Progenitor cell of endocrine pancreas (in vitro differentiated cells): Measurements from ENCODE around the gene CDH4. TPM values are rescaled to one million over a fixed set of nuclear protein-coding genes. Genes with fewer than 3 reads are reported as not detected.

Experiments used
- DNase-seq: peaks from one replicate; pipeline ENCODE4 v3.0.0; 2021; ENCODE audit warnings: low spot score; ENCODE audit not compliant: unreplicated experiment
- H3K27ac Mint-ChIP-seq: 2 replicates; pipeline ENCODE4 v1.8.0; 2021; ENCODE audit warnings: mild to moderate bottlenecking, moderate library complexity, mixed read lengths
- H3K27me3 Mint-ChIP-seq: 2 replicates; pipeline ENCODE4 v1.8.0; 2021; ENCODE audit warnings: mixed read lengths
- H3K36me3 Mint-ChIP-seq: 2 replicates; pipeline ENCODE4 v1.8.0; 2022; ENCODE audit warnings: mixed read lengths; ENCODE audit not compliant: insufficient read depth
- H3K4me1 Mint-ChIP-seq: 2 replicates; pipeline ENCODE4 v1.8.0; 2021; ENCODE audit warnings: low read depth, mixed read lengths
- H3K4me3 Mint-ChIP-seq: 2 replicates; pipeline ENCODE4 v1.8.0; 2021; ENCODE audit warnings: low read depth, mild to moderate bottlenecking, moderate library complexity, mixed read lengths
- H3K9me3 Mint-ChIP-seq: 2 replicates; pipeline ENCODE4 v1.8.0; 2021; ENCODE audit warnings: low read depth, mixed read lengths
- total RNA-seq: library from RNA; stranded (reverse); gene quantifications from 2 replicates; pipeline ENCODE4 v1.2.1, GENCODE V29; 2021
- TF ChIP-seq, protein P1 (sequence below): fragments of 200-600 bp; sonication (generic); IDR thresholded peaks from one replicate; pipeline ENCODE4 v1.5.0; 2021; ENCODE audit warnings: antibody characterized with exemption, mild to moderate bottlenecking; ENCODE audit not compliant: unreplicated experiment

CDH4 gene
- total RNA-seq, 1 donor from 2014 or later, result 0.43 TPM

DNA sequence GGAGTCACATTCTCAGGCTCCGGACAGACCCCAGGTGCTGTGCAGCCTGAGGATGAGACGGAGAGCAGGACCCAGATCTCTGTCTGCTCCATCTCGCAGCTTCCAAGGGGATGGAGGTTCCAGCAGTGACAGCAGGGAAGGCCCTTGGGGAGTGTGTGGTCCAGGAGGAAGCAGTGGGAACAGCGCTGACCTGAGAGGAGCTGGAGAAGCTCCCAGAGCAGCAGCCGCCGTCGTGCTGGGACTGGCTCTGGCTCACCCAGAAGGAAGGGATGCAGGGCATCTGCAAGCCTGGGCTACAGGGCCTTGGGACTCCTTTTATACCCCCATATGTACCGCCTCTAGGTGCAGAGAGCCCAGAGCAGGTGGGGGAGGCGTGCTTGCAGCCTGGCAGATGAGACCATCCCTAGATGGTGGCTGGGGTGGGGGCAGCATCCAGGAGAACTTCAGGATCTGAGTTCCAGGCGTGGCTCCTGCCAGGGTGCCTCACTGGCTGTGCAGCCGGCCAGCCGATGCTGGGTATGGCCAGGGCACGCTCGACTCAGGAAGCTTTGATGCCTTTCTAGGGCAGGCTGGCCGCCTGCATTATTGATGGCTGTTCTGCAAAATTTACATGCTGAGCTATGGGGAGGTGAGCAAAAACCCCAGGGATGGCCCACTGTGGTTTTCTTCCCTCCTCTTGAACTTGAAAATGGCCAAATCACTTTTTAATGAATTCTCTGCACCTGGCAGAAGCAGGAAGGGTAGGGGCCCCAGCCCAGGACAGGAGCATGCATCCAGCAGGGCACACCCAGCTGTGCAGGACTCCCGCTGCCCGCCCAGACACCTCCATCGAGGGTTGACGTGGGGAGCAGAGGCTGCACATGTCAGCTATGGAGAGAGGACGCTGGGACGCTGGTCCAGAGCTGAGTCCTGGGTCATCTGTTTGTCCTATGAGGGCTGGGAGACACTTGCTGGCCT is 634.0 kb downstream of the CDH4 start:
- TF ChIP-seq, protein P1, sequence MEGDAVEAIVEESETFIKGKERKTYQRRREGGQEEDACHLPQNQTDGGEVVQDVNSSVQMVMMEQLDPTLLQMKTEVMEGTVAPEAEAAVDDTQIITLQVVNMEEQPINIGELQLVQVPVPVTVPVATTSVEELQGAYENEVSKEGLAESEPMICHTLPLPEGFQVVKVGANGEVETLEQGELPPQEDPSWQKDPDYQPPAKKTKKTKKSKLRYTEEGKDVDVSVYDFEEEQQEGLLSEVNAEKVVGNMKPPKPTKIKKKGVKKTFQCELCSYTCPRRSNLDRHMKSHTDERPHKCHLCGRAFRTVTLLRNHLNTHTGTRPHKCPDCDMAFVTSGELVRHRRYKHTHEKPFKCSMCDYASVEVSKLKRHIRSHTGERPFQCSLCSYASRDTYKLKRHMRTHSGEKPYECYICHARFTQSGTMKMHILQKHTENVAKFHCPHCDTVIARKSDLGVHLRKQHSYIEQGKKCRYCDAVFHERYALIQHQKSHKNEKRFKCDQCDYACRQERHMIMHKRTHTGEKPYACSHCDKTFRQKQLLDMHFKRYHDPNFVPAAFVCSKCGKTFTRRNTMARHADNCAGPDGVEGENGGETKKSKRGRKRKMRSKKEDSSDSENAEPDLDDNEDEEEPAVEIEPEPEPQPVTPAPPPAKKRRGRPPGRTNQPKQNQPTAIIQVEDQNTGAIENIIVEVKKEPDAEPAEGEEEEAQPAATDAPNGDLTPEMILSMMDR, result no peak
- DNase-seq, result no peak
- Mint-ChIP-seq H3K9me3 (peaks cover 13% of the 10 kb centered on the region), H3K4me1 (no peaks in the 10 kb centered on the region), H3K4me3 (no peak overlapping the region), H3K36me3 (no peaks in the 10 kb centered on the region), H3K27ac (no peak overlapping the region), H3K27me3 (peaks cover 15% of the 10 kb centered on the region)

DNA sequence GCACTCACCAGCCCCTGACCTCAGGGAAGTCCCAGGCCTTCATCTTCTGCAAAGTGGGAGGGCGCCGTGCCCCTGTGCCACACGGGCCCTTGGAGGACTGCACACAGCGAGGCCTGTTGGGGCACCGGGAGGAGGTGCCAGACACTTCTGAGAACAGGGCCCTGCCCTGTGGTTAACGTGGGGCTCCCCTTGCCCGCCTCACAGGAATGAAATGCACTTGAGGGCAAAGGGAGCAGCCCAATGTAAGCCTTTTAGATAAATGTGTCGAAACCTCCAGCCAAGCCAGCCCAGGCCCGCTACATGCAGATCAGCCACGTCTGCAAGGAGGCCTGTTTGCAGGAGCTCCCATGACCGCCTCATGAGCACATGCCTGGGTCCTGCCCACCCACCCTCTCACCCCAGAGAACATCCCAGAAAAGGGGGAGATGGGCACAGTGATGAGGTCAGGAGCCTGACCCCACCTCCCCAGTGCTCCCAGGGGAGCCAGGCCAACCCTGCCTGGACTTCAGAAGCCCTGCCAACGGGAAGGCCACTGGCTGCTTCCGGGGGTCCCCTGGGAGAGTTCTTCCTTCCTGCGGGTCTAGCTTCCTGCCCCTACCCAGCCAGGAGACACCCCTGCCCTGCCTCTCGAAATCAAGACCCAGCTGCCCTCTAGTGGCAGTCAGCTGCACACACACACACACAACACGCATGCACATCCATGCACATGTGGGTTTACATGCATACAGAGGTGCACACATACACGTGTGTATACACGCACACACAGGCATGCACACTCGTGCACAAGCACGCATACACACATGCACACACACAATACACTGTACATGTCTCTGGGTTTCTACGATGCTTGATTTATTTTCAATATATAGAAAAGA is 634.9 kb downstream of the CDH4 start:
- H3K9me3 Mint-ChIP-seq, result peaks cover 13% of the 10 kb centered on the region
- H3K36me3 Mint-ChIP-seq, result no peaks in the 10 kb centered on the region
- peaks cover 15% of the 10 kb centered on the region for H3K27me3 Mint-ChIP-seq
- TF ChIP-seq, protein P1, result peak; percentile 84
- H3K27ac Mint-ChIP-seq, result no peak overlapping the region
- H3K4me3 Mint-ChIP-seq, result no peak overlapping the region
- H3K4me1 Mint-ChIP-seq, result no peaks in the 10 kb centered on the region
- DNase-seq, result peak; percentile 39

GRCh38 chr20:61887596-61888093 is 635.6 kb downstream of the CDH4 start:
- H3K36me3 Mint-ChIP-seq, result no peaks in the 10 kb centered on the region
- H3K27ac Mint-ChIP-seq, result no peak overlapping the region
- H3K4me1 Mint-ChIP-seq, result no peaks in the 10 kb centered on the region
- H3K27me3 Mint-ChIP-seq, result peaks cover 18% of the 10 kb centered on the region
- TF ChIP-seq, protein P1, result no peak
- no peak overlapping the region for H3K4me3 Mint-ChIP-seq
- H3K9me3 Mint-ChIP-seq, result peaks cover 15% of the 10 kb centered on the region
- DNase-seq, result no peak

DNA sequence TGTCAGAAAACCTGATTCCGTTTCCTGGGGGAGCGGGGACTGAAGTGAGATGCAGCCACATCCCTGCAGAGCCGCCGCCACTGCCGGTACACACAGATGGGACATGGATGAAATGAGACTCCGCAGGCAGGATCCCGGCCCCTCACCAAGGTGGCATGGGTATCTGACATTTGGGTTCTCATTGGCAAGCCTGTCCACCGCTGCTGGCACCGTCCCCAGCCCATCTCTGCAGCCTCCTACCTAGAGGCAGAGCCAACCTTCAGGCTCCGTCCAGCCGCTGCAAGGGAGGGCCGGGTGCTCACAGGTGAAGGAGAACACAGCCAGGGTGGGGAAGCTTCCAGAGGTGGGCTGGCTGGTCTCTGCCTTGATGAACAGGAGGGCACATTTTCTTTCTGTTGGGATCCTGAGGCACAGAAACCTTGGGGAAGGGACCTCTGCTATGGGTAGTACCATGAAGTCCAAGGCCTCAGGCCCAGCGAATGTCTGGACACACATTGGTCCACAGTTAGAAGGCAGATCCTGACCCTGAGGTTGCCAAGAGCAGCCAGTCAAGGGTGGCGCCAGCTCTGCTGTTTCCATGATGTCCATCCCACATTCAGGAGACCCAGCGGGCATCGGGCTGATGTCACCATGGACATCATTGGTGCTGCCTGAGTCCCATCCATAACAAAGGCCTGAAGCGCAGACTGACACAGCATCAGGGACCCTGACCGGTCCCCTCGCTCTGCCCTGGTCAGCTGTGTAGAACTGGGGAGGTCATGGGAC is 636.2 kb downstream of the CDH4 start:
- DNase-seq, result no peak
- Mint-ChIP-seq H3K27ac (no peak overlapping the region), H3K36me3 (no peaks in the 10 kb centered on the region), H3K4me1 (no peaks in the 10 kb centered on the region), H3K27me3 (peaks cover 12% of the 10 kb centered on the region), H3K4me3 (no peak overlapping the region), H3K9me3 (peaks cover 15% of the 10 kb centered on the region)
- TF ChIP-seq, protein P1, result no peak

- Mint-ChIP-seq H3K4me1 (no peaks in the 10 kb centered on the region), H3K9me3 (peaks cover 15% of the 10 kb centered on the region), H3K4me3 (no peak overlapping the region), H3K27me3 (peaks cover 17% of the 10 kb centered on the region), H3K27ac (no peak overlapping the region), H3K36me3 (no peaks in the 10 kb centered on the region)
- TF ChIP-seq, protein P1, result no peak
- no peak for DNase-seq
Measured at GRCh38 chr20:61889659-61890058, 637.6 kb downstream of the CDH4 start.
